H1 (cell line): ENCODE results near the gene CPEB3. TPM values are rescaled to one million over a fixed set of nuclear protein-coding genes. Genes with fewer than 3 reads are reported as not detected.

ENCODE experiments used
- CTCF ChIA-PET: fragments of 300-600 bp; sonication (Branson Sonifier 250); formaldehyde crosslinking; loops from one replicate; lab custom pipeline; 2021; ENCODE audit not compliant: partially characterized antibody; lab: Charles Lee
- POLR2A ChIA-PET: fragments of 300-600 bp; sonication (Branson Sonifier 250); formaldehyde crosslinking; loops from one replicate; lab custom pipeline; 2021; ENCODE audit warnings: inconsistent platforms; ENCODE audit not compliant: partially characterized antibody; lab: Charles Lee
- DNase-seq, 2 experiments: peaks; one replicate each; pipeline versions ENCODE4 v3.0.0 to v3.0.0-alpha.2; 2010 to 2022; ENCODE audit warnings: low spot score in 2 of 2, low read depth in 1 of 2, mixed read lengths in 1 of 2
- FAIRE-seq: peaks from 2 replicates; lab custom pipeline; 2011; peaks lifted over from hg19 to GRCh38; lab: Jason Lieb, UNC
- H2AFZ ChIP-seq: 2 replicates; pipeline ENCODE4 v1.8.1; 2012; ENCODE audit warnings: low read length, inconsistent platforms
- H2AK5ac ChIP-seq: 2 replicates; pipeline ENCODE4 v1.6.1; 2013; ENCODE audit warnings: low read depth, low read length
- H2BK120ac ChIP-seq: replicated peaks from 2 replicates; pipeline ENCODE3; 2013; ENCODE audit warnings: low read depth, low read length, inconsistent platforms
- H2BK12ac ChIP-seq: 2 replicates; pipeline ENCODE4 v1.6.1; 2013; ENCODE audit warnings: low read depth, low read length
- H2BK15ac ChIP-seq: 2 replicates; pipeline ENCODE4 v1.6.1; 2013; ENCODE audit warnings: low read length
- H2BK20ac ChIP-seq: 2 replicates; pipeline ENCODE4 v1.6.1; 2013; ENCODE audit warnings: low read length
- H2BK5ac ChIP-seq: 2 replicates; pipeline ENCODE4 v1.6.1; 2013; ENCODE audit warnings: low read depth, low read length
- H3K14ac ChIP-seq: 2 replicates; pipeline ENCODE4 v1.6.1; 2013; ENCODE audit warnings: inconsistent platforms; ENCODE audit not compliant: insufficient read length
- H3K18ac ChIP-seq: 2 replicates; pipeline ENCODE4 v1.6.1; 2013; ENCODE audit warnings: low read length; ENCODE audit errors: extremely low read depth
- H3K23ac ChIP-seq: 2 replicates; pipeline ENCODE4 v1.6.1; 2013; ENCODE audit warnings: inconsistent platforms; ENCODE audit not compliant: insufficient read length
- H3K23me2 ChIP-seq: 2 replicates; pipeline ENCODE4 v1.6.1; 2013; ENCODE audit warnings: low read depth, low read length
- H3K27ac ChIP-seq: 2 replicates; pipeline ENCODE4 v1.6.1; 2011; ENCODE audit warnings: low read depth, low read length, inconsistent platforms
- H3K27me3 ChIP-seq, 4 experiments: replicated peaks in 1 of 4; 1 replicate in 1 of 4; 2 replicates in 3 of 4; pipeline versions ENCODE4 v1.6.1 to v1.8.1; 2011 to 2013; ENCODE audit warnings: low read length in 3 of 4, mild to moderate bottlenecking in 3 of 4, inconsistent platforms in 2 of 4, mixed read lengths in 2 of 4, moderate library complexity in 1 of 4; ENCODE audit not compliant: control insufficient read depth in 3 of 4, insufficient read depth in 3 of 4; ENCODE audit errors: extremely low read depth in 1 of 4
- H3K36me3 ChIP-seq, 4 experiments: 2 replicates each; pipeline versions ENCODE4 v1.6.1 to v1.8.1; 2011 to 2013; ENCODE audit warnings: mild to moderate bottlenecking in 4 of 4, low read length in 3 of 4, moderate library complexity in 2 of 4, control low read depth in 1 of 4, inconsistent platforms in 1 of 4; ENCODE audit not compliant: insufficient read depth in 4 of 4, control insufficient read depth in 2 of 4
- H3K4ac ChIP-seq: replicated peaks from 2 replicates; pipeline ENCODE3; 2013; ENCODE audit warnings: low read length, low read depth, mixed read lengths, inconsistent platforms; ENCODE audit not compliant: insufficient read length
- H3K4me1 ChIP-seq, 4 experiments: replicated peaks in 1 of 4; 1 replicate in 1 of 4; 2 replicates in 3 of 4; pipeline versions ENCODE4 v1.6.1 to v1.8.1; 2011 to 2013; ENCODE audit warnings: low read length in 3 of 4, inconsistent platforms in 2 of 4, mixed read lengths in 1 of 4; ENCODE audit not compliant: insufficient read depth in 4 of 4, control insufficient read depth in 3 of 4
- H3K4me2 ChIP-seq, 2 experiments: 2 replicates each; pipeline versions ENCODE4 v1.6.1 to v1.8.1; 2011 to 2013; ENCODE audit warnings: low read depth in 2 of 2, low read length in 2 of 2, control low read depth in 1 of 2, inconsistent platforms in 1 of 2, mild to moderate bottlenecking in 1 of 2; ENCODE audit not compliant: insufficient read depth in 1 of 2
- H3K4me3 ChIP-seq, 4 experiments: fragments of 200-600, 300-600 bp in 1 of 4; sonication (generic), shearing (Covaris generic), sonication (Bioruptor Twin) in 1 of 4; 2 replicates each; pipeline versions ENCODE4 v1.5.1 to v1.8.1; 2011 to 2016; ENCODE audit warnings: low read length in 4 of 4, low read depth in 3 of 4, control low read depth in 2 of 4, inconsistent platforms in 2 of 4, mild to moderate bottlenecking in 2 of 4, mixed read lengths in 1 of 4, moderate library complexity in 1 of 4; ENCODE audit not compliant: insufficient read depth in 2 of 4; ENCODE audit errors: extremely low read depth in 1 of 4
- H3K56ac ChIP-seq: replicated peaks from 2 replicates; pipeline ENCODE3; 2013; ENCODE audit warnings: low read depth, mild to moderate bottlenecking, mixed read lengths, low read length, inconsistent platforms; ENCODE audit not compliant: insufficient read length
- H3K79me1 ChIP-seq: 2 replicates; pipeline ENCODE4 v1.6.1; 2013; ENCODE audit warnings: low read depth, low read length, control low read depth
- H3K79me2 ChIP-seq, 2 experiments: 2 replicates each; pipeline versions ENCODE4 v1.6.1 to v1.8.1; 2012 to 2013; ENCODE audit warnings: low read length in 2 of 2, mild to moderate bottlenecking in 2 of 2, inconsistent platforms in 1 of 2; ENCODE audit not compliant: insufficient read depth in 2 of 2, control insufficient read depth in 1 of 2
- H3K9ac ChIP-seq, 4 experiments: replicated peaks in 1 of 4; 1 replicate in 1 of 4; 2 replicates in 3 of 4; pipeline versions ENCODE4 v1.6.1 to v1.8.1; 2011 to 2013; ENCODE audit warnings: low read depth in 3 of 4, low read length in 3 of 4, control low read depth in 2 of 4, mild to moderate bottlenecking in 2 of 4, moderate library complexity in 2 of 4, inconsistent platforms in 1 of 4; ENCODE audit errors: extremely low read depth in 1 of 4
- H3K9me3 ChIP-seq, 2 experiments: 2 replicates each; pipeline versions ENCODE4 v1.6.1 to v1.8.1; 2012 to 2013; ENCODE audit warnings: mild to moderate bottlenecking in 2 of 2, moderate library complexity in 2 of 2, control low read depth in 1 of 2, inconsistent platforms in 1 of 2, low read depth in 1 of 2, low read length in 1 of 2, mixed read lengths in 1 of 2; ENCODE audit not compliant: insufficient read depth in 2 of 2
- H4K20me1 ChIP-seq, 2 experiments: replicated peaks in 1 of 2; 2 replicates each; pipeline versions ENCODE3 to v1.8.1; 2011 to 2013; ENCODE audit warnings: inconsistent platforms in 2 of 2, low read length in 2 of 2, mild to moderate bottlenecking in 1 of 2; ENCODE audit not compliant: insufficient read depth in 2 of 2, control insufficient read depth in 1 of 2
- H4K5ac ChIP-seq: 2 replicates; pipeline ENCODE4 v1.6.1; 2013; ENCODE audit warnings: low read length, low read depth, mixed read lengths, inconsistent platforms; ENCODE audit not compliant: insufficient read length
- H4K8ac ChIP-seq: 2 replicates; pipeline ENCODE4 v1.8.0; 2013; ENCODE audit warnings: mild to moderate bottlenecking, moderate library complexity, low read length, inconsistent platforms; ENCODE audit not compliant: insufficient read depth; ENCODE audit errors: extremely low read depth
- H4K91ac ChIP-seq: replicated peaks from 2 replicates; pipeline ENCODE3; 2013; ENCODE audit warnings: low read length, mixed read lengths, inconsistent platforms; ENCODE audit not compliant: insufficient read length
- ASH2L ChIP-seq: fragments of 200-600, 300-600 bp; sonication (generic); IDR thresholded peaks from one replicate; pipeline ENCODE4 v1.7.1; 2017; ENCODE audit warnings: low read length
- CHD1 ChIP-seq: IDR thresholded peaks from 2 replicates; pipeline ENCODE4 v1.6.1; 2012; ENCODE audit warnings: low read depth, low read length, improper control_type of control experiment
- CHD2 ChIP-seq: IDR thresholded peaks from 2 replicates; pipeline ENCODE4 v1.6.1; 2012; ENCODE audit warnings: low read length, improper control_type of control experiment
- CTBP2 ChIP-seq: IDR thresholded peaks from 2 replicates; pipeline ENCODE4 v1.7.0; 2011; ENCODE audit warnings: borderline replicate concordance, mild to moderate bottlenecking, moderate library complexity, mixed read lengths, low read length; ENCODE audit not compliant: insufficient read depth, insufficient read length
- POLR2AphosphoS5 ChIP-seq: IDR thresholded peaks from 2 replicates; pipeline ENCODE4 v1.6.1; 2011; ENCODE audit warnings: low read depth, low read length
- RNF2 ChIP-seq: fragments of 200-900, 300-1000 bp; sonication (generic); IDR thresholded peaks from 2 replicates; pipeline ENCODE4 v1.7.1; 2016; ENCODE audit warnings: borderline replicate concordance, low read depth, mild to moderate bottlenecking, antibody characterized with exemption, low read length; ENCODE audit not compliant: poor library complexity, severe bottlenecking; ENCODE audit errors: missing control alignments
- SP1 ChIP-seq: IDR thresholded peaks from 2 replicates; pipeline ENCODE4 v1.6.1; 2011; ENCODE audit warnings: low read depth, low read length
- SUZ12 ChIP-seq: fragments of 200-600 bp; sonication (generic); IDR thresholded peaks from 2 replicates; pipeline ENCODE4 v1.6.1; 2012; ENCODE audit warnings: mild to moderate bottlenecking, inconsistent platforms, low read length, moderate library complexity, mixed read lengths
- ZNF274 ChIP-seq: IDR thresholded peaks from 2 replicates; pipeline ENCODE4 v1.7.0; 2012; ENCODE audit warnings: low read length, borderline replicate concordance; ENCODE audit errors: extremely low read depth
- polyA plus RNA-seq, 7 experiments: library from polyadenylated mRNA; depleted of rRNA in 3 of 7; stranded (reverse) in 5 of 7; unstranded in 2 of 7; fragments of >200 nt in 5 of 7; fragments of 200-250 nt in 2 of 7; gene quantifications; 1 replicate in 5 of 7; 2 replicates in 1 of 7; 4 replicates in 1 of 7; pipeline versions ENCODE4 v1.2.1 to v1.2.3, GENCODE V29; 2011 to 2013; ENCODE audit warnings: missing spikeins in 2 of 7, mixed read lengths in 2 of 7
- total RNA-seq: library from RNA; stranded (reverse); fragmentation: NEBNext Ultra II Directional; extraction: Animal tissue kit (Norgen Biotek cat#: 25700); gene quantifications from 2 replicates; pipeline ENCODE4 v1.2.1, GENCODE V29; 2021
- TF ChIP-seq, protein P1 (sequence below): IDR thresholded peaks from 2 replicates; pipeline ENCODE4 v1.6.1; 2011; ENCODE audit warnings: low read length, improper control_type of control experiment

The CPEB3 gene
- total and polyA plus RNA-seq, 2 of the 8 experiments (the other 6 are each of a cell fraction or from before 2014, with no cell fraction given) = 0.39 to 1.7 TPM

GRCh38 chr10:92125144-92125543 is 165.7 kb downstream of the CPEB3 start:
- no peak overlapping the region for H4K8ac ChIP-seq
- POLR2A ChIA-PET = no interaction called here
- CTCF ChIA-PET = interaction anchor here (0.7 to 0.9 kb wide), 3 partner anchors 18 to 294 kb away, joined by 3 read pairs; no protein-coding TSS in a partner anchor

More at GRCh38 chr10:92125144-92125543, 165.7 kb downstream of the CPEB3 start:
- FAIRE-seq (no peak), DNase-seq (no peak)
- Histone ChIP-seq H3K14ac (no peak overlapping the region), H3K27me3 (no peaks in the 10 kb centered on the region), H3K4ac (no peak overlapping the region), H3K23me2 (no peaks in the 10 kb centered on the region), H2BK12ac (no peak overlapping the region), H2AFZ (no peak overlapping the region), H3K23ac (no peak overlapping the region), H3K27ac (no peak overlapping the region), H3K79me2 (no peaks in the 10 kb centered on the region), H2BK120ac (no peak overlapping the region), H3K9me3 (no peaks in the 10 kb centered on the region), H3K36me3 (no peaks in the 10 kb centered on the region), H3K79me1 (no peaks in the 10 kb centered on the region), H3K4me1 (peaks cover 0 to 2% (median 0%) of the 10 kb centered on the region in 4 experiments; a peak in 1 of 7 replicates), H3K56ac (no peak overlapping the region), H3K4me3 (no peak overlapping the region), H2BK20ac (no peak overlapping the region), H3K9ac (no peak overlapping the region), H3K18ac (no peak overlapping the region), H4K20me1 (no peaks in the 10 kb centered on the region), H3K4me2 (no peak overlapping the region), H2BK15ac (no peak overlapping the region), H4K5ac (no peak overlapping the region), H4K91ac (no peak overlapping the region), H2BK5ac (no peak overlapping the region), H2AK5ac (no peak overlapping the region)
- TF ChIP-seq SP1 (no peak), ASH2L (no peak), POLR2AphosphoS5 (no peak), SUZ12 (no peak), CHD2 (no peak), RNF2 (no peak), CTBP2 (no peak), CHD1 (no peak), ZNF274 (no peak)
- TF ChIP-seq, protein P1, sequence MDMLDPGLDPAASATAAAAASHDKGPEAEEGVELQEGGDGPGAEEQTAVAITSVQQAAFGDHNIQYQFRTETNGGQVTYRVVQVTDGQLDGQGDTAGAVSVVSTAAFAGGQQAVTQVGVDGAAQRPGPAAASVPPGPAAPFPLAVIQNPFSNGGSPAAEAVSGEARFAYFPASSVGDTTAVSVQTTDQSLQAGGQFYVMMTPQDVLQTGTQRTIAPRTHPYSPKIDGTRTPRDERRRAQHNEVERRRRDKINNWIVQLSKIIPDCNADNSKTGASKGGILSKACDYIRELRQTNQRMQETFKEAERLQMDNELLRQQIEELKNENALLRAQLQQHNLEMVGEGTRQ = no peak
